Choroid plexus epithelial cell (primary cell): ENCODE data around the gene RASSF8.
A peak's percentile ranks its signal among the peaks of the same experiment; 100 is the strongest.

Experiments
- DNase-seq: peaks from one replicate; pipeline ENCODE4 v3.0.0-alpha.2; 2010; ENCODE audit warnings: low read depth
- H3K4me3 ChIP-seq: 2 replicates; pipeline ENCODE4 v1.5.1; 2011; ENCODE audit warnings: low read depth, mild to moderate bottlenecking, control low read depth, low read length, moderate library complexity
- TF ChIP-seq, protein P1 (sequence below): conservative IDR thresholded peaks from 2 replicates; pipeline ENCODE4 v1.5.1; 2011; ENCODE audit warnings: low read depth, mild to moderate bottlenecking, control low read depth, inconsistent platforms, low read length, moderate library complexity

Gene RASSF8

DNA sequence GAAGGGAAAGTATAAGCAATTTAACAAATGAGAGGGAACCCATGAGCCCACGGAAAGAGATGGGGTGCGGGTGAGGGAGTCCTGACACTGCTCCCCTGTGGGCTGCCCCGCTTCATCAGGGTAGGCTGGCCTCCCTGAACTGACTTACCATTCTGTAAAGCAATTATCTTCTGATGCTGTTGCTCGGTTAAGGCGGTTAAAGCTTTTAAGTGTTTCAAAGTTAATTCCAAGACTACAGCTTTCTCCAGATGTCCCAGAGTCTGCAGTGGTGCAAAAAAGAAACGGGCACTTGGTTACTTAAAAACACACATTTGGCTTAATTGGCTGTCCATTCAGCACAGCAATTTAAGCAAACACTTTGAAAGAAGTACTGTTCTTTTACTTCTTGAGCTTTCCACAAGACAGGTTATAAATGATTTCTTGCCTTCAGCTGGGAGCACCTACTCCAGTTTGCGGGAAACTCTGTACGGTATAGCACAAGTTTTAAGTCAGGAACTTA, 165.0 kb downstream of the RASSF8 start:
- DNase-seq: peak; percentile 45

DNA sequence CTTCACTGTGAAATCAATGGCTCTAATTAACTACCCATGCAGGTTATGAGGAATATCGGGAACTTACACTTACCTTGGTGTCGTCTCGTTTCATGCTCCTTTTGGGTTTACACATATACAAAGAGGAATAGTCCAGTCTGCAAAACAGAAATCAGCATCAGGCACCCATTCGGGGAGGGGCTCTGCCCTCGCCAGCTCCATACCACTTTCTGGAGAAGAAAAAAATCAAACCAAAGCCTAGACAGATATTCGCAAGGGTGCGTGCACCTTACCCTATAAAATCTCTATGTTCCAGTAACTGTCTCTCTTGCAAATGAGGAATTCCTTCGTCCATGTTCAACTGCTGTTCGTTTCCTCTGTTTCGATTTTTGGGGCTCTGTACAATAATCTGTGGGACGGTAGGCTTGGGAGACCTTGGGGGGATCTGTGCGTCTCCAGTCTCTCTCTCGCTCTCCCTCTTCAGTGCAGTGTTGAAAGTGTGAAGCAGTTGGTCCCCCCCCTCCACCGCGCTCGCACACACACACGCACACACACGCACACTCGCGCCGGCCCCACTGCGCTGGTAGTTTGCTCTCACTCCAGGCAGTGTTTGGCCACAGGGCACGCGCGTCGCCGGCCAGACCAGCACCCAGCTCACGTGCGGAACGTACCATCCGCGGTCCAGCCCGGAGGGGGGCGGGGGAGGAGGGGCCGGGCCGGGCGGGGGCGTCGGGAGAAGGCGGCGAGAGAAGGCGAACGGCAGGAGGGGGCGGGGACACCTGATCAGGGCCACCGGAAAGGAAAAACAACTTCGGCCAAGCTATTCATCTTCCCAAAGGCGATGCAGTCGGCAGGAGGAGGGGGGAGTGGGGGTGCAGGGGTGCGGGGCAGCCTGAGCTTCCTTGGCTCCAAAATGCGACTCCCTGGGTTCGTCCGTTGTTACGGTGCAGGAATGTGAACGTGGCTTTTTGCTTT, 166.2 kb downstream of the RASSF8 start, which contains the start of gene BHLHE41:
Gene BHLHE41, minus strand, starts transcription at position 592 of the 954 bp plus-strand sequence. Its CDS starts 258 bp downstream, at position 334.
- TF ChIP-seq, protein P1, sequence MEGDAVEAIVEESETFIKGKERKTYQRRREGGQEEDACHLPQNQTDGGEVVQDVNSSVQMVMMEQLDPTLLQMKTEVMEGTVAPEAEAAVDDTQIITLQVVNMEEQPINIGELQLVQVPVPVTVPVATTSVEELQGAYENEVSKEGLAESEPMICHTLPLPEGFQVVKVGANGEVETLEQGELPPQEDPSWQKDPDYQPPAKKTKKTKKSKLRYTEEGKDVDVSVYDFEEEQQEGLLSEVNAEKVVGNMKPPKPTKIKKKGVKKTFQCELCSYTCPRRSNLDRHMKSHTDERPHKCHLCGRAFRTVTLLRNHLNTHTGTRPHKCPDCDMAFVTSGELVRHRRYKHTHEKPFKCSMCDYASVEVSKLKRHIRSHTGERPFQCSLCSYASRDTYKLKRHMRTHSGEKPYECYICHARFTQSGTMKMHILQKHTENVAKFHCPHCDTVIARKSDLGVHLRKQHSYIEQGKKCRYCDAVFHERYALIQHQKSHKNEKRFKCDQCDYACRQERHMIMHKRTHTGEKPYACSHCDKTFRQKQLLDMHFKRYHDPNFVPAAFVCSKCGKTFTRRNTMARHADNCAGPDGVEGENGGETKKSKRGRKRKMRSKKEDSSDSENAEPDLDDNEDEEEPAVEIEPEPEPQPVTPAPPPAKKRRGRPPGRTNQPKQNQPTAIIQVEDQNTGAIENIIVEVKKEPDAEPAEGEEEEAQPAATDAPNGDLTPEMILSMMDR: no peak
- peak; percentile 70 for DNase-seq
- peak within 1 kb of the TSS; percentile 74 for H3K4me3 ChIP-seq

More for the DNA sequence above, 165.0 kb downstream of the RASSF8 start:
- peak overlapping the region; percentile 74 for H3K4me3 ChIP-seq
- TF ChIP-seq, protein P1: no peak

DNA sequence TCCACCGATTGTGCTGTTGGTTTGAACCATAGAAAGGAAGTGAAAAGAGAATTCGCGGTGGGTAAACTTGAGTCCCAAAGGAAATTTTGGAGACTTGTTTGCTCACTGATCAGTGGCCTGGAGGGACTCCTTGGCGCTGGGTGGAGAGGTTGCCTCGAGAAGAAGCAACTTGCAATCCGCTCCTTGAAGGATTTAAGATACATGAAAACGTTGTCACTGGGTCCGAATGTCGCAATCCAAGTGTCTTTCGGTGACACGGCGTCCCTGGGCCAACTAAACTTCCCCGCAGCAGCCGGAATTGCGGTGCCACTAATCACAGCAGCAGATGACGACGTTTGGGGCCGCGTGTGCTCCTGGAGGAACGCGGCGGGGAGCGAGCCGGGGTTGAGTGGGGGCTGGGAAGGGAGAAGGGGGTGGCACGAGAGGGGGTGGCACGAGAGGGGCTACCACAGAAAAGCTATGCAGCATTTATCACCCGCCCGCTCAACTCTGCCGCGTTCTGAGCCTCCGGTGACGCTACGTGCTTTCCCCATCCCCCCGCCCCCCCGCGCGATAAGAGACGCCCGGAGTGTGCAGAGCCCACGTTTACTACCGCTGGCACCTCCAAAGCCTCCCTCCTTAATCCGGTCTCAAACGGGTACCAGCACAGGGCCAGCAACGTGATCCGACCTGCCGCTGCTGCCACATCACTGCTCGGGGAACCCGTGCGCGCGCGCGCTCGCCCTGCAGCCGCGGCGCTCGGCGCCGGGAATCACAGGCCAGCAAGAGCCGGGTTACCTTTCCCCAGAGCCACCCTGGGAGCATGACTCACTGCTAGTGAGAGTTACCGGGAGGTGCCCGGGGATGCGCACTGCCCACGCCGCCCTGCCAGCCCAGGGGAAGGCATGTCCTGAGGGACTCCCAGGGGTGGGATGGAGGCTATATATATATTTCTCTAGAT, 167.2 kb downstream of the RASSF8 start:
- TF ChIP-seq, protein P1: no peak
- H3K4me3 ChIP-seq: peak overlapping the region; percentile 74
- peak; percentile 75 for DNase-seq

GRCh38 chr12:26126340-26127284, 168.1 kb downstream of the RASSF8 start:
- TF ChIP-seq, protein P1: peak; percentile 18
- DNase-seq: peak; percentile 79
- peak overlapping the region; percentile 74 for H3K4me3 ChIP-seq

- no peak for DNase-seq
- H3K4me3 ChIP-seq: no peak overlapping the region
- TF ChIP-seq, protein P1: no peak
These were observed 168.9 kb downstream of the RASSF8 start for GRCh38 chr12:26127404-26127803.

DNA sequence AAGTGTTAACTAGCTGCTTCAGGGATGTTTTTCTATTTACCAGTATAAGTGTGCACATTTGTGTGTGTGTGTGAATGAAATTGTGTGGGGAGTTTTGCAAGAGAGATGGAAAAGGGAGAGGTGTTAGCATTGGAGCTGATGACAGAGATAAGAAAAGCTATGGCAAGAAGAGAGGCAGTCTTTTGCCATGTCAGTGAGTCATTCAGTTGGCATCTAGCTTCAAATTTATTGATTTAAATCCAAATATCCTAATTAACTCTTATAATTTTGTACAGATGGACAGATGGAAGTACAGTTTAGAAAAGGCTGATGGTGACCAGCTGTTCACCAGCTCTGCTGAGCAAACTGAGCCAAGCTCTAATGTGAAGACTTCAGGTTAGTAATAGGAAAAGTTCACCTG, 169.7 kb downstream of the RASSF8 start:
- H3K4me3 ChIP-seq: no peak overlapping the region
- TF ChIP-seq, protein P1: no peak
- DNase-seq: no peak
